ENCODE measurements around the gene XRCC1.
"Not testable (repeated sequence)": the region's sequence is repeated elsewhere in the genome, so short reads cannot be mapped to it uniquely, and the experiment has no call there.

Gene XRCC1

GRCh38 chr19:43616306-43616705 lies 41.0 kb upstream of the XRCC1 start:
- Histone ChIP-seq H3K4me3 (ENCODE audit: low read length) (no peak overlapping the region), H3K9ac (ENCODE audit: low read length) (no peak overlapping the region), H3K36me3 (ENCODE audit: control insufficient read depth, low read depth, low read length) (peaks cover 4% of the 10 kb centered on the region), H3K4me1 (ENCODE audit: control insufficient read depth, low read depth, low read length) (peaks cover 5% of the 10 kb centered on the region), H3K9me3 (ENCODE audit: control insufficient read depth, low read depth, low read length) (no peaks in the 10 kb centered on the region), H3K27me3 (ENCODE audit: control insufficient read depth, insufficient read depth, low read length) (no peaks in the 10 kb centered on the region), H3K27ac (ENCODE audit: low read length) (no peak overlapping the region)

DNA sequence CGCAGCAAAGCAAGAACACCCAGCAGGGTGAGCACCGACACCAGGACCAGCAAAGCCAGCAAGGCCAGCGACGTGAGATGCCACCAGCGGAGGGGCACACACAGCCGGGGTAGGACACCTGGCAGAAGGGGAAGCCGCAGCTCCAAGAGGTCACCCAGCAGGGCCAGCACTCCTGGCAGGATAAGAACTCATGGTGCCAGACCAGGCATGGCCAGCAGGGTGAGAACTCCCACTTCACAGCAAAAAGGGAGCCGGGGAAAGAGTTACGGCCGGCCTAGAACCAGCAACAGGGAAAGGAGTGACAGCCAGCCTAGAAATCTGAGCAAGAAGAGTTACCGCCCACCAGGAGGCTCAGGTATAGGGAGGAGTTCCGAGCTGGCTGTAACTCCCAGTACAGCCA lies 37.0 kb upstream of the XRCC1 start:
- Histone ChIP-seq H3K4me1 (ENCODE audit: control insufficient read depth, low read depth, low read length) (no peaks in the 10 kb centered on the region), H3K9me3 (ENCODE audit: control insufficient read depth, low read depth, low read length) (no peaks in the 10 kb centered on the region), H3K4me3 (ENCODE audit: low read length) (no peak overlapping the region), H3K27ac (ENCODE audit: low read length) (no peak overlapping the region), H3K9ac (ENCODE audit: low read length) (no peak overlapping the region), H3K36me3 (ENCODE audit: control insufficient read depth, low read depth, low read length) (peaks cover 4% of the 10 kb centered on the region), H3K27me3 (ENCODE audit: control insufficient read depth, insufficient read depth, low read length) (no peaks in the 10 kb centered on the region)

GRCh38 chr19:43611788-43612187 lies 36.5 kb upstream of the XRCC1 start, which contains the start of gene SRRM5:
SRRM5 (plus strand) TSS chr19:43612088; CDS start chr19:43612122, 34 bp downstream.
- no peaks in the 10 kb centered on the region for H3K9me3 ChIP-seq (ENCODE audit: control insufficient read depth, low read depth, low read length)
- no peak within 1 kb of the TSS for H3K27ac ChIP-seq (ENCODE audit: low read length)
- no peak within 1 kb of the TSS for H3K4me3 ChIP-seq (ENCODE audit: low read length)
- peaks cover 4% of the 10 kb centered on the region for H3K36me3 ChIP-seq (ENCODE audit: control insufficient read depth, low read depth, low read length)
- H3K27me3 ChIP-seq (ENCODE audit: control insufficient read depth, insufficient read depth, low read length), result no peaks in the 10 kb centered on the region
- H3K9ac ChIP-seq (ENCODE audit: low read length), result no peak within 1 kb of the TSS
- H3K4me1 ChIP-seq (ENCODE audit: control insufficient read depth, low read depth, low read length), result no peaks in the 10 kb centered on the region

DNA sequence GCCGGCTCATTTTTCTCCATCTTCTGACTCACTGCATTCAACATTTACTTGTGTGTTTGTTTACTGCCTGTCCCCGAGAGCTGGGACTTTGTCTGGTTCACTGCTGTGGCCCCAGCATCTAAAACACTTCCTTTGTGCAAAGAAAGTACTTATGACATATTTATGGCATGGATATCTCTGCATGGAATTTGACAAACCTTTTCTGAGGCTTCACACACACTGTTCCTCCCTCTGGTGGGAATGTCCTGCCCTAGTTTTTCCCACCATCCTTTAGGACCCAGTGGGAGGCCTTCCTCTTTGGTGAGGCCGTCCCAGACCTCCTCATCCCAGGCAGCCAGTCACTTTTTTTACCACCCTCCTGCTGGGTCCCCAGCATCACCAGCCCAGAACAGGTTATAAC lies 35.2 kb upstream of the XRCC1 start:
- Histone ChIP-seq H3K4me3 (ENCODE audit: low read length) (no peak overlapping the region), H3K27me3 (ENCODE audit: control insufficient read depth, insufficient read depth, low read length) (no peaks in the 10 kb centered on the region), H3K36me3 (ENCODE audit: control insufficient read depth, low read depth, low read length) (peaks cover 4% of the 10 kb centered on the region), H3K27ac (ENCODE audit: low read length) (no peak overlapping the region), H3K9ac (ENCODE audit: low read length) (no peak overlapping the region), H3K4me1 (ENCODE audit: control insufficient read depth, low read depth, low read length) (no peaks in the 10 kb centered on the region), H3K9me3 (ENCODE audit: control insufficient read depth, low read depth, low read length) (no peaks in the 10 kb centered on the region)

DNA sequence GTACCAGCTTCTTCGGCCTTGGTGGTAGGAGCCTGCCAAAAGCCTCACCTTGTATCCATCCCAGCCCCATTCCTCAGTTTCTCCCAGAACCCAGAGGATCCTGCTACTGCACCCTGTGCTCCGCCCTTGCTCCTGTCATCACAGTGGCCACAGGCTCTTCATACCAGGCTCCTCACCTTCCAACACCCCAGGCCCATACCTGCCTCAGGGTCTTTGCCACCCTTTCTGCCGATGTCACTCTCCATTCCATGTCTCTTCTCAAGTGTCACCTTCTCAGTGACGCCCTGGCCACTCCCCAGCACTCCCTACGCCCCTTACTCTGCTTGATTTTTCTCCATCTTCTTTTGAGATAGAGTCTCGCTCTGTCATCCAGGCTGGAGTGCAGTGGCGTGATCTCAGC lies 34.5 kb upstream of the XRCC1 start:
- Histone ChIP-seq H3K27me3 (ENCODE audit: control insufficient read depth, insufficient read depth, low read length) (no peaks in the 10 kb centered on the region), H3K36me3 (ENCODE audit: control insufficient read depth, low read depth, low read length) (peaks cover 4% of the 10 kb centered on the region), H3K4me1 (ENCODE audit: control insufficient read depth, low read depth, low read length) (no peaks in the 10 kb centered on the region), H3K4me3 (ENCODE audit: low read length) (no peak overlapping the region), H3K27ac (ENCODE audit: low read length) (no peak overlapping the region), H3K9ac (ENCODE audit: low read length) (no peak overlapping the region), H3K9me3 (ENCODE audit: control insufficient read depth, low read depth, low read length) (no peaks in the 10 kb centered on the region)

DNA sequence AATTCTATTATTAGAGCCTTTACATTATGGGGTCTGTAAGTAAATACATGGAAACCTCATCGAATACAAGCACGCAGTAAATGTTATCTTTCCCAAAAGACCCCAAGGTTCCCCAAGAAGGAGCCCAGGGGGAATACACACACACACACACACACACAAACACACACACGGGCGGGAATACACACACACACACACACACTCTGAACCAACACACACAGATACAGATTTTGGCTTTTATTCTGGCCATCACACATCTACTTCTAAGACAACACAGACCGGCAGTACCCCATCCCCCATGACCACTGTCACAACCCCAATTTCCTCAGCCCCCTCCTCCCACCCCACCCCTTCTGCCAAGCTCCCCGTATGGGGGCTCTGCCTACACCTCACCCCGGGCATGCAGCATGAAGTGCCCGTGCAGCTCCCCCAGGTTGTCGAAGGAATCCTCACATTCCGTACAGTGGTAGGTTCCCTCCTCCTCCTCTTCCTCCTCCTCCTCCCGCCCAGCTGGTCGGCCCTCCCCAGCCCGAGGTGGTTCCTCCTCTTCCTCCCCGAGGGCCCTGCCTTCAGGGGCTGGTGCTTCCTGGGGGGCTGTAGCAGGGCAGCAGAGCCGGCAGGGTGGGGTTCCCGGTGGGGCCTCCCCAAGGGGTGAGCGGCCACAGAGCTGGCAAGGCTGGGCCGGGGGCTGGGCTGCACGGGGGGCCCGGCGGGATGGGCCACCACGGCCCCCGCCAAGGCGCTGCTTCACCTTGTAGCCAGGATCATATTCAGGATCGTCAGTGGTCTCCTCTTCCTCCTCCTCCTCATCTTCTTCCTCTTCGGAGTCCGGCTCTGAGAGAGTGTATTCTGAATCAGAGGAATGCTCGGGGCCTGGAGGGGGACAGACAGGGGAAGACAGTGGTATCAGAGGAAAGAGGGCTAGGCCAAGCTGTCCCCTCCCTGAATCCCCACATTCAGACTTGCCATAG lies 32.2 kb upstream of the XRCC1 start:
- H3K4me1 ChIP-seq (ENCODE audit: control insufficient read depth, low read depth, low read length), result no peaks in the 10 kb centered on the region
- H3K27me3 ChIP-seq (ENCODE audit: control insufficient read depth, insufficient read depth, low read length), result no peaks in the 10 kb centered on the region
- H3K4me3 ChIP-seq (ENCODE audit: low read length), result no peak overlapping the region
- no peak overlapping the region for H3K9ac ChIP-seq (ENCODE audit: low read length)
- H3K36me3 ChIP-seq (ENCODE audit: control insufficient read depth, low read depth, low read length), result no peaks in the 10 kb centered on the region
- H3K27ac ChIP-seq (ENCODE audit: low read length), result no peak overlapping the region
- no peaks in the 10 kb centered on the region for H3K9me3 ChIP-seq (ENCODE audit: control insufficient read depth, low read depth, low read length)

DNA sequence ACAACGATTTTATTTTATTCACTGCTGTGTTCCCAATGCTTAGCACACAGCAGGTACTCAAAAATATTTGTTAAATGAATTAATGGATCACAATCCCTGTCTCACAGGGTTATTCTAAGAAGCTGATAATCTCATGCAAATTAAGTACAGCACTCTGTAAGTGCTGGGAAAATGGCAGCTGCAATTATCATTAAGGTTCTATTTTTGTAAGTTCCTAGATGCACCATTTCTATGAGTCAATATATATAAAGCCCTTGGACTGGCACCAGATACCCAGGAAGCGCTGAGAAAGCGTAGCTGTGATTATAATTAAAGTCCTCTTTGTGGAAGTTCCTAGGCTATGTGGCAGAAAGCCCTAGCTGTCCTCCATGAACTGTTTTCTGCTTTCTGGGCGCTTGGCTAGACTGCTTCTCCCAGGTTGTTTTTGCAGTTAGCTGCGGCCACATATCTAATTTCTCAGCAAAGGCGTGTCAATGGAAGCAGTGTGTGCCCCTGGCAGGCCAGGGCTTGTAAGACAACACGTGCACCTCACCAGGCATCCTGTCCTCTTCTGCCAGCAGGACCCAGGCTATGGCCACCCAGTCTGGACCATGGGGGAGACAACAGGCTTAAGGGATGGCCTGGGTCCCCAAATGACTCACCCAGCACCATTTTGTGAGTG lies 31.4 kb upstream of the XRCC1 start:
- no peak overlapping the region for H3K9ac ChIP-seq (ENCODE audit: low read length)
- H3K27ac ChIP-seq (ENCODE audit: low read length), result no peak overlapping the region
- no peaks in the 10 kb centered on the region for H3K4me1 ChIP-seq (ENCODE audit: control insufficient read depth, low read depth, low read length)
- H3K36me3 ChIP-seq (ENCODE audit: control insufficient read depth, low read depth, low read length), result no peaks in the 10 kb centered on the region
- no peaks in the 10 kb centered on the region for H3K9me3 ChIP-seq (ENCODE audit: control insufficient read depth, low read depth, low read length)
- H3K27me3 ChIP-seq (ENCODE audit: control insufficient read depth, insufficient read depth, low read length), result no peaks in the 10 kb centered on the region
- no peak overlapping the region for H3K4me3 ChIP-seq (ENCODE audit: low read length)

DNA sequence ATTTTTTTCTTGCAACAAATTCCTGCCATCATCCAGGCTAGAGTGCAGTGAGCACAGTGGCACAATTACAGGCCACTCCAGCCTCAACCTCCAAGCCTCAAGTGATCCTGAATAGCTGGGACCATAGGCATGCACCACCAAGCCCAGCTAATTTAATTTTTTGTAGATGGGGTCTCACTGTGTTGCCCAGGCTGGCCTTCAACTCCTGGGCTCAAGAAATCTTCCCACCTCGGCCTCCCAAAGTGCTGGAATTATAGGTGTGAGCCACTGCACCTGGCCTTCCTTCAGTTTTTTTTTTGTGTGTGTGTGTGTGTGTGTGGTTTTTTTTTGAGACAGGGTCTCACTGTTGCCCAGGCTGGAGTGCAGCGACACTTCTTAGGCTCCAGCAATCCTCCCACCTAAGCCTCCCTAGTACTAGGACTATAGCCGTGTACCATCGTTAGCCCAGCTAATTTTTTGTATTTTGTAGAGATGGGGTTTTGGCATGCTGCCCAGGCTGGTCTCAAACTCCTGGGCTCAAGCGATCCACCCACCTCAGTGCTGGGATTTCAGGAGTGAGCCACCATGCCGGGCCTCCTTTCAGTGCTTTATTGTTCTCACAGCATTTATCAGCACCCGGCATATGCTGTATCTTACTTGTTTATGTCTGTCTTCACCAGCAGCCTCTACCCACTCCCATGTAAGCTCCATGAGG lies 30.7 kb upstream of the XRCC1 start:
- H3K27me3 ChIP-seq (ENCODE audit: control insufficient read depth, insufficient read depth, low read length), result no peaks in the 10 kb centered on the region
- H3K4me3 ChIP-seq (ENCODE audit: low read length), result no peak overlapping the region
- H3K4me1 ChIP-seq (ENCODE audit: control insufficient read depth, low read depth, low read length), result no peaks in the 10 kb centered on the region
- no peaks in the 10 kb centered on the region for H3K9me3 ChIP-seq (ENCODE audit: control insufficient read depth, low read depth, low read length)
- no peaks in the 10 kb centered on the region for H3K36me3 ChIP-seq (ENCODE audit: control insufficient read depth, low read depth, low read length)
- no peak overlapping the region for H3K9ac ChIP-seq (ENCODE audit: low read length)
- H3K27ac ChIP-seq (ENCODE audit: low read length), result no peak overlapping the region

- H3K9me3 ChIP-seq (ENCODE audit: control insufficient read depth, low read depth, low read length); H3K4me1 ChIP-seq (ENCODE audit: control insufficient read depth, low read depth, low read length); H3K9ac ChIP-seq (ENCODE audit: low read length); H3K36me3 ChIP-seq (ENCODE audit: control insufficient read depth, low read depth, low read length); H3K27ac ChIP-seq (ENCODE audit: low read length); H3K27me3 ChIP-seq (ENCODE audit: control insufficient read depth, insufficient read depth, low read length); H3K4me3 ChIP-seq (ENCODE audit: low read length): not testable (repeated sequence)
These were observed 25.0 kb upstream of the XRCC1 start for GRCh38 chr19:43600326-43600725.

DNA sequence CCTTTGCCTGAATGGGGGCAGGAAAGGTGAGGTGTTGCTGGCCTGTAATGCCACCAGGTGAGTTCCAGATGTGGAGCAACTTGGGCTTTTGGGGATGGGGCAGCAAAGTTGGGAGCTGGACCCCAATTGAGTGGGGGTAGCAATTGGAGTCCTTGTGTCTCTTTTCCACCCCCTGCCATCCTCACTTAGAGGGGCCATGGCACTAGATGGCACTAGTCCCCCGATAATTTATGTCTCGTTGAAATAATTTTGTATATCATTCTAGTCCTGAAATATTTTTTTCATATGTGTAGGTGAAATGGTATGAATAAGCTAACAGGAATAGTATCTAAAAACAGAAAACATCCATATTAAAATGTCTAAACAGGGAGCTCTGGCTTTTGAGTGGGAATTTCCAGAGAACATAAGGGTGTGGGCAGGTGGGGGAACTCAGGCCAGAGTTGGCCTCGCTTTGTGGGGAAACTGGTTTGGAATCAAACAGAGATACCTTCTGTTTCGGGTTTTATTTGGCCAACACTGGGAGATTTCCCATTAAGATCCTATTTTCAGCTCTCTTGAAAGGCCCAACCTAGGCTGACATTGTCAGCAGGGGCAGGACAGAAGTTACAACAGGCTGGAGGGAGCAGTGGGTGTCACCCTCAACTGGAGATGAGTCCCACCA lies 24.4 kb upstream of the XRCC1 start:
- Histone ChIP-seq H3K27ac (ENCODE audit: low read length) (no peak overlapping the region), H3K9ac (ENCODE audit: low read length) (no peak overlapping the region), H3K4me1 (ENCODE audit: control insufficient read depth, low read depth, low read length) (peaks cover 4% of the 10 kb centered on the region), H3K9me3 (ENCODE audit: control insufficient read depth, low read depth, low read length) (no peaks in the 10 kb centered on the region), H3K36me3 (ENCODE audit: control insufficient read depth, low read depth, low read length) (peaks cover 4% of the 10 kb centered on the region), H3K27me3 (ENCODE audit: control insufficient read depth, insufficient read depth, low read length) (no peaks in the 10 kb centered on the region), H3K4me3 (ENCODE audit: low read length) (no peak overlapping the region)

Measured in iPS-18a (cell line).